SHP77 (cell line): Measurements from ENCODE around the gene RAB3D.
A peak's percentile ranks its signal among the peaks of the same experiment; 100 is the strongest.
"Not testable (repeated sequence)": the region's sequence is repeated elsewhere in the genome, so short reads cannot be mapped to it uniquely, and the experiment has no call there.

Source experiments
- DNase-seq, 2 experiments: peaks; one replicate each; lab custom pipeline; 2025; lab: John Stamatoyannopoulos, UW

RAB3D gene

GRCh38 chr19:11339254-11340098, at the start of gene RAB3D:
Gene RAB3D (minus strand): TSS chr19:11339657. CDS start chr19:11337399, 2,258 bp downstream.
- DNase-seq = peak; percentile 82 to 90

DNA sequence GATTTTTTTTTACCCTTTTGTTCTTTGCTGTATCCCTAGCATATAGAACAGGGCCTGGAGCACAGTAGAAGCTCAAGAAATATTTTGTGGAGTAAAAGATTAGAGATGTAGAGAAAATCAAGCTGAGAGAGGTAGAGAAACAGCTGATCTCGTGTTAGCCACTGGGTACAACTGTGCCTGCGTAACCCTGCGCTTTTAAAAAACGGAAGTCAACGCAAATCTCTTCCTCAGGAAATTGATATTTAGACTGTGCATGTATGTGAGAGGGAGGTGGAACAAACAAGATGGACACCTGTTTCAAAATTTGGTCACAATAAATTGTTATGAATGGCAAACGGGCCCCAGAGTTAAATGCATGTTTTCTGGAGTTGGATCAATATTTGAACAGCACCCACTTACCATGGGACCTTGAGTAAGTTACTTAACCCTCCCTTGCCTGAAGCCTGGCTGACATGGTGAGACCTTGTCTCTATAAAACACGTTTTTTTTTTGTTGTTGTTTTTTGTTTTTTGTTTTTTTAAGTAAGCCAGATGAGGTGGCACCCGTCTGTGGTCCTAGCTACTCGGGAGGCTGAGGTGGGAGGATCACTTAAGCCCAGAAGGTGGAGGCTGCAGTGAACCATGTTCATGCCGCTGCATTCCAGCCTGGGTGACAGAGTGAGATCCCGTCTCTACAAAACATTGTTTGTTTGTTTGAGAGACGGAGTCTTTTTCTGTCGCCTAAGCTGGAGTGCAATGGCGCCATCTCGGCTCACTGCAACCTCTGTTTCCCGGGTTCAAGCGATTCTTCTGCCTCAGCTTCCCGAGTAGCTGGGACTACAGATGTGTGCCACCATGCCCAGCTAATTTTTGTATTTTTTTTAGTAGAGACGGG, 47.9 kb upstream of the RAB3D start:
- no peak for DNase-seq

- no peak for DNase-seq
Measured at GRCh38 chr19:11384778-11385129, 45.3 kb upstream of the RAB3D start.

DNA sequence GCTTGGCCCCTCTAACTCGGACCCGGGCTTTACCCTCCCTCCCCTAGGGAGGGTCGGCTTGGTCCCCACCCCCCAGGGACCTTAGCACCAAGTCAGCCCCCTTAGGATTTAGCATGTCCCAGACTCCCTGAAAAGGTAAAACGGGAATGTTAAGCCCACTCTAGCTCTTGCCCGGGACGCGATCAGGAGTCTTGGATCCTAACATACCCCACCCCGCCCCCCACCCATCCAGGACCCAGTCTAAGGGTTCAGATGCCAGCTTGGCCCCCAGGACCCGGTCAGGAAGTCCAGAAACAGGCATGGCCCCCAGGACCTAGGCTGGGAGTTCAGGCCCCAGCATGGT, 44.2 kb upstream of the RAB3D start:
- DNase-seq = no peak

- DNase-seq = peak; percentile 29 to 55
Measured at GRCh38 chr19:11382898-11383705, 43.6 kb upstream of the RAB3D start.

DNA sequence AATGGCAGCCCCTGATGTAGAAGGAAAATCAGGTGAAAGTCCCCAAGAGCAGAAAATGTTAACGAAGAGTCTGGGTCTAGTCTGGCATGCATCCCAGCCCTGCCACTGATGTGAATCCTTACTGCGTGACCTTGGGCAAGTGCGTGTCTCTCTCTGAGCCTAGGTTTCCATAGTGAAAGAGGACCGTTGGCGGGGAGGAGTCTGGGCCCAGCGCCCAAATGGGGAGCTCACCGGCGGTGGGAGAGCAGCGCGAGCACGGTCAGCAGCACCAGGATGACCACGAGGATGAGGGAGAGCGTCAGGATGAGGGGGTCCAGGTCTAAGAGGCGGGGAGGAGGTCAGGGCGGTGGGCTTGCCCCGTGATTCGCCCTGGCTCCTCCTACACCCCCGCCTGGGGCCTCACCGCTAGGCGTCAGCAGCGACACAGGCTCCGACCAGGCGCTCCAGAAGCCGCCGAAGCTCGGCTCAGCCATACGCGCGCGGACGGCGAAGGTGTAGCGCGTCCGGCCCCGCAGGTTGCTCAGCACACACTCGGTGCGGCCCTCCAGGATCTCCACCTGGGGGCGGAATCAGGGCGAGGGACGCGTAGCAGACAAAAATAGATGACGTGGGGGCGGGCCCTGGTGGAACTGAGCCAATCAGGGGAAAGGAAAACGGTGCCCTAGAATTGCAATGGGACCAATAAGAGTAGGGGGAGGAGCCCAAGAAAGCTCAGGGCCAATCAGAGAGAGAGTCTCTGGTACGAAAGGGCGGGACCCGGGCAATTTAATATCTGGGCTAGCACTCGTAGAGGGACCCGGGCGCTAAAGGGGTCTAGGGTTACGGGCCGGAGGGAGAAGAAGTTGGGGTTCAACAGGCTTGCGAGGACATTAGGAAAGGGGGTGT, 41.4 kb upstream of the RAB3D start:
- peak; percentile 97 for DNase-seq

GRCh38 chr19:11379857-11380350, 40.4 kb upstream of the RAB3D start:
- DNase-seq = no peak

DNA sequence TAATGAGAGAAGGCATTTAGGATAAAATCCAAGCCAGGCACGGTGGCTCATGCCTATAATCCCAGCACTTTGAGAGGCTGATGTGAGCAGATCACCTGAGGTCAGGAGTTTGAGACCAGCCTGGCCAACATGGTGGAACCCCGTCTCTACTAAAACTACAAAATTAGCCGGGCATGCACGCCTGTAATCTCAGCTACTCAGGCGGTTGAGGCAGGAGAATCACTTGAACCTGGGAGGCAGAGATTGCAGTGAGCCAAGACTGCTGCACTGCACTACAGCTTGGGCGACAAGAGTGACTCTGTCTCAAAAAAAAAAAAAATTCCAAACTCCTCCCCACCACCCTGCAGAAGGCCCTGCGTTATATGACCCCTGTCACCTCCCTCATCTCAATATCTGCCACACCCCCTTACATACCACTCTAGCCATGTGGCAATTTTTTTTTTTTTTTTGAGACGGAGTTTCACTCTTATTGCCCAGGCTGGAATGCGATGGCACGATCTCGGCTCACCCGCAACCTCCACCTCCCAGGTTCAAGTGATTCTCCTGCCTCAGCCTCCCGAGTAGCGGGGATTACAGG, 39.9 kb upstream of the RAB3D start:
- DNase-seq = not testable (repeated sequence)

- peak; percentile 41 to 73 for DNase-seq
Measured at GRCh38 chr19:11378319-11379189, 39.1 kb upstream of the RAB3D start.

GRCh38 chr19:11377756-11378155, 38.3 kb upstream of the RAB3D start:
- no peak for DNase-seq

DNA sequence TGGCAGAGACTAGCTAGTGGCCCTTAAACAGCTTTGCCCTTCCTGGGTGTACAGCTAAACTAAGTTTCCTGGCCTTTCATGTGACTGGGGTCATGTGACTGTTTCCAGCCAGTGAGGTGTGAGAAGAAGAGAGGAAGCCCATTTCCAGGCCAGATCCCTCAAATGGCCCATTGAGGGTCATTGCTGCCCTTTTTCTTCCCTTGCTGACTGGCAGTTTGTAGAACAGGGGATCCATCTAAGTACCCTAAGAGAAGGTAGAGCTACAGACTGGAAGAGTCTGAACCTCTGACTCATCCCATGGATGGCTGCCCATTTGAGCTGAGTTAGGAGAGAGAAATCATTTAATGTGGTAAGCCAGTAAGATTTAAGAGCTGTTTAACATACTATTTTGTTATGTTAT, 37.8 kb upstream of the RAB3D start:
- no peak for DNase-seq

DNA sequence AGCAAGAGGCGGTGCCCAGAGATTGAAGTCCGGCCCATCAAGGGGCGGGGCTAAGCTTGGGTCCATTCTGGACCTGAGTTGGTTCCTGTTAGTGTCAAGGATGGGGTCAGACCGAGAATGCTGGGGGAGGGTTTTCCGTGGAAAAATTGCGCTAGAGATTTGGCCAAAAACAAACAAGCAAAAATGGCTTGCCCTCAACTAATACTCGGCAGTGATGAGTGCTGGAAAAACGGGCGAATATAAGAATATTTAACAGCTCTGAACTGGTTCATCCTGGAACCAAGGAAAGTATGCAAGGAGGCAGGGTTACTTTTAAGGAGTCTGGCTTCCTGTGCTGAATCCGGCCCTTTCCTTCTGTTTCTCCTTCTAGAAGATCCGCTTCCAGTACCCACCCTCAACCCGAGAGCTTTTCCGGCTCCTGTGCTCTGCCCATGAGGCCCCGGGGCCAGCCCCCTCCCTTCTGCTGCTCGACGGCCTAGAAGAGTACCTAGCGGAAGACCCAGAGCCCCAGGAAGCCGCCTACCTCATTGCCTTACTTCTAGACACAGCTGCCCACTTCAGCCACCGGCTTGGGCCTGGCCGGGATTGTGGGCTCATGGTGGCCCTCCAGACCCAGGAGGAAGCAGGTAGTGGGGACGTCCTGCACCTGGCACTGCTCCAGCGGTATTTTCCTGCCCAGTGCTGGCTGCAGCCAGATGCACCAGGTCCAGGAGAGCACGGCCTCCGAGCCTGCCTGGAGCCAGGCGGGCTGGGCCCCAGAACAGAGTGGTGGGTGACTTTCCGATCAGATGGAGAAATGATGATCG, 35.9 kb upstream of the RAB3D start:
- DNase-seq = peak; percentile 70 to 75

- peak; percentile 98 for DNase-seq
Measured at GRCh38 chr19:11374433-11375142, 35.1 kb upstream of the RAB3D start, which contains the start of gene SWSAP1. Gene SWSAP1 (plus strand): TSS chr19:11374666. CDS start chr19:11374681, 15 bp downstream.

GRCh38 chr19:11373885-11374432, 34.5 kb upstream of the RAB3D start:
- DNase-seq = no peak

DNA sequence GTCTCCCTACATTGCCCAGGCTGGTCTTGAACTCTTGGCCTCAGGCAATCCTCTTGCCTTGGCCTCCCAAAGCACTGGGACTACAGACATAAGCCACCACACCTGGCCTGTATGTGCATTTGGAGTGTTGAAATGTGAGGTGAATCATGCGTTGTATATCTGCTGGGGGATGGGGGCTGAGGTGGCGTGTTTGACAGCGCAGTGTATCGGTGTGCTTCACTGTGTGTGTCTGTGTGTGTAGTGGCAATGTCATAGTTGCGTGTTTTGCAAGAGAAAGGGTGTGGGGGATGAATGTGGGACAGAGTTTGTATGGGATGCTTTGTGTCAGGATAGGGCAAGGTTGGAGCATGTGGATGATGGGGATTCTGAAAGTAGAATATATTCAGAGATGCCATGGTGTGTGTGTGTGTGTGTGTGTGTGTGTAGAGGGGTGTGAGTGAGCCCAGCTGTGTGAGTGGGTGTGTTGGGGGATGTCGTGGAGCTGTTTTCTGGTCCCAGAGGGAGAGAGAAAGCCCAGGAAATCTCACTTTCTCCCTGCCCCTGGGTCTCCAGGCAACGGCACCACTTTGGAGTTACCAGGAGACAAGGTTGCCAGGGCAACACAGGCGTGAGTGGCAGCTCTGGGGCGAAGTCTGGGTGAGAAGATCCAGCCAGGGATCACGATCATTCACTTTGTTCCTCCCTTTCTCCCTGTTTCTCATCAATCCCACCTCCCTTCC, 33.9 kb upstream of the RAB3D start:
- peak; percentile 79 to 82 for DNase-seq

- no peak for DNase-seq
Measured at GRCh38 chr19:11370744-11371143, 31.3 kb upstream of the RAB3D start.

GRCh38 chr19:11367528-11367927, 28.1 kb upstream of the RAB3D start:
- DNase-seq = no peak
